Measurements from ENCODE around the gene SPTBN4. TPM values are rescaled to one million over a fixed set of nuclear protein-coding genes. Genes with fewer than 3 reads are reported as not detected.

The SPTBN4 gene
- polyA plus RNA-seq, 1 donor from 2014 or later, result 12.7 TPM

- H3K27me3 ChIP-seq (ENCODE audit: insufficient read depth, low read depth, low read length), result no peaks in the 10 kb centered on the region
- no peak overlapping the region for H2AFZ ChIP-seq (ENCODE audit: low read depth, low read length)
- H3K27ac ChIP-seq (ENCODE audit: low read length), result no peak overlapping the region
- no peaks in the 10 kb centered on the region for H3K9me3 ChIP-seq (ENCODE audit: low read length)
- H3F3A ChIP-seq (ENCODE audit: insufficient read depth, low read length, poor library complexity, severe bottlenecking), result no peaks in the 10 kb centered on the region
- no peaks in the 10 kb centered on the region for H3K79me2 ChIP-seq (replicated peaks; ENCODE audit: insufficient read depth, low read length)
- no peaks in the 10 kb centered on the region for H3K9me2 ChIP-seq (ENCODE audit: insufficient read depth, low read length)
- H3K4me3 ChIP-seq (ENCODE audit: low read length), result no peak overlapping the region
- no peak overlapping the region for H3K4me2 ChIP-seq (ENCODE audit: low read length)
- TF ChIP-seq POLR2AphosphoS5 (IDR thresholded peaks at IDR 0.05), result no peak
- TF ChIP-seq EZH2 (IDR thresholded peaks at IDR 0.05; ENCODE audit: borderline replicate concordance, insufficient read depth, low read length, poor library complexity, severe bottlenecking), result no peak
- TF ChIP-seq EP300 (conservative IDR thresholded peaks at IDR 0.05; ENCODE audit: poor library complexity, severe bottlenecking), result no peak
- TF ChIP-seq TAF1 (IDR thresholded peaks at IDR 0.05; ENCODE audit: low read depth), result no peak
- TF ChIP-seq SMC3 (conservative IDR thresholded peaks at IDR 0.05; ENCODE audit: poor library complexity), result no peak
- no peak for TF ChIP-seq MXI1 (conservative IDR thresholded peaks at IDR 0.05; ENCODE audit: poor library complexity, severe bottlenecking)
- no peak for TF ChIP-seq CTCF (IDR thresholded peaks at IDR 0.05; ENCODE audit: poor library complexity, severe bottlenecking)
- no peak for TF ChIP-seq REST (IDR thresholded peaks at IDR 0.05; ENCODE audit: borderline replicate concordance)
- TF ChIP-seq RAD21 (conservative IDR thresholded peaks at IDR 0.05), result no peak
- H3K36me3 ChIP-seq (ENCODE audit: insufficient read depth, low read length), result no peaks in the 10 kb centered on the region
- H3K9ac ChIP-seq (ENCODE audit: low read length), result no peak overlapping the region
- no peaks in the 10 kb centered on the region for H4K20me1 ChIP-seq (ENCODE audit: insufficient read depth)
Measured at GRCh38 chr19:40419780-40420179, 47.0 kb upstream of the SPTBN4 start.

GRCh38 chr19:40420451-40420765, 46.4 kb upstream of the SPTBN4 start:
- TF ChIP-seq POLR2AphosphoS5 (IDR thresholded peaks at IDR 0.05) (no peak), MXI1 (conservative IDR thresholded peaks at IDR 0.05; ENCODE audit: poor library complexity, severe bottlenecking) (no peak), REST (IDR thresholded peaks at IDR 0.05; ENCODE audit: borderline replicate concordance) (no peak), EZH2 (IDR thresholded peaks at IDR 0.05; ENCODE audit: borderline replicate concordance, insufficient read depth, low read length, poor library complexity, severe bottlenecking) (no peak), SMC3 (conservative IDR thresholded peaks at IDR 0.05; ENCODE audit: poor library complexity) (no peak), CTCF (IDR thresholded peaks at IDR 0.05; ENCODE audit: poor library complexity, severe bottlenecking) (no peak), TAF1 (IDR thresholded peaks at IDR 0.05; ENCODE audit: low read depth) (no peak), EP300 (conservative IDR thresholded peaks at IDR 0.05; ENCODE audit: poor library complexity, severe bottlenecking) (no peak), RAD21 (conservative IDR thresholded peaks at IDR 0.05) (no peak)
- Histone ChIP-seq H3K9me2 (ENCODE audit: insufficient read depth, low read length) (no peaks in the 10 kb centered on the region), H3K79me2 (replicated peaks; ENCODE audit: insufficient read depth, low read length) (no peaks in the 10 kb centered on the region), H3K9ac (ENCODE audit: low read length) (no peak overlapping the region), H3K36me3 (ENCODE audit: insufficient read depth, low read length) (no peaks in the 10 kb centered on the region), H3F3A (ENCODE audit: insufficient read depth, low read length, poor library complexity, severe bottlenecking) (no peaks in the 10 kb centered on the region), H2AFZ (ENCODE audit: low read depth, low read length) (no peak overlapping the region), H4K20me1 (ENCODE audit: insufficient read depth) (no peaks in the 10 kb centered on the region), H3K27ac (ENCODE audit: low read length) (no peak overlapping the region), H3K27me3 (ENCODE audit: insufficient read depth, low read depth, low read length) (no peaks in the 10 kb centered on the region), H3K9me3 (ENCODE audit: low read length) (no peaks in the 10 kb centered on the region), H3K4me2 (ENCODE audit: low read length) (no peak overlapping the region), H3K4me3 (ENCODE audit: low read length) (no peak overlapping the region)

Measured in neural cell (in vitro differentiated cells).